Naive thymus-derived CD8-positive, alpha-beta T cell (primary cell): ENCODE measurements around the gene P2RX2. TPM values are rescaled to one million over a fixed set of nuclear protein-coding genes. Genes with fewer than 3 reads are reported as not detected.

Experiments used
- ATAC-seq, 2 donors: fragments of 150-1000 bp; cut with Tn5 transposase in 1 of 2; sonication (Bioruptor Pico), chemical (Tn5 transposase) in 1 of 2; 1 replicate in 1 of 2; 2 replicates in 1 of 2; pipeline ENCODE4 v1.10.0; 2021; ENCODE audit warnings: mild to moderate bottlenecking in 2 of 2, moderate library complexity in 2 of 2
- POLR2A ChIA-PET: fragments of 350-600 bp; sonication (Branson Sonifier 250); formaldehyde crosslinking; loops from one replicate; lab custom pipeline; 2021; ENCODE audit warnings: antibody characterized with exemption; lab: Charles Lee
- DNase-seq, 10 donors: peaks; one replicate each; pipeline versions ENCODE4 v3.0.0 to v3.0.0-alpha.2; 2020 to 2022
- H3K27ac Mint-ChIP-seq, 10 donors: one replicate each; pipeline ENCODE4 v1.8.0; 2020 to 2022; ENCODE audit warnings: mild to moderate bottlenecking in 10 of 10, mixed read lengths in 10 of 10, moderate library complexity in 4 of 10, inconsistent platforms in 1 of 10
- H3K27me3 Mint-ChIP-seq, 5 donors: one replicate each; pipeline ENCODE4 v1.8.0; 2021 to 2022; ENCODE audit warnings: mixed read lengths in 5 of 5
- H3K36me3 Mint-ChIP-seq, 3 donors: one replicate each; pipeline ENCODE4 v1.8.0; 2020 to 2022; ENCODE audit warnings: mixed read lengths in 3 of 3, mild to moderate bottlenecking in 2 of 3, inconsistent platforms in 1 of 3
- H3K4me1 Mint-ChIP-seq, 4 donors: one replicate each; pipeline ENCODE4 v1.8.0; 2021 to 2022; ENCODE audit warnings: mixed read lengths in 4 of 4
- H3K4me3 Mint-ChIP-seq, 10 donors: one replicate each; pipeline ENCODE4 v1.8.0; 2020 to 2022; ENCODE audit warnings: mild to moderate bottlenecking in 10 of 10, mixed read lengths in 10 of 10, moderate library complexity in 6 of 10, inconsistent platforms in 1 of 10
- H3K9me3 Mint-ChIP-seq, 9 donors: one replicate each; pipeline ENCODE4 v1.8.0; 2020 to 2022; ENCODE audit warnings: mixed read lengths in 9 of 9, mild to moderate bottlenecking in 3 of 9, inconsistent platforms in 1 of 9, moderate library complexity in 1 of 9
- microRNA-seq: library from miRNA; unstranded; fragments of <30 nt; microRNA quantifications from one replicate; pipeline ENCODE4 v1.2.0, GENCODE V29; 2022; ENCODE audit warnings: borderline microRNAs expressed
- polyA plus RNA-seq, 3 donors: library from polyadenylated mRNA; unstranded; fragments of 300-500 nt; fragmentation: Illumina TruSeq; gene quantifications; one replicate each; pipeline ENCODE4 v1.2.3, GENCODE V29; 2021
- total RNA-seq, 8 experiments: library from RNA in 2 of 8; stranded (reverse) in 2 of 8; gene quantifications; one replicate each; pipeline ENCODE4 v1.2.3 and lab custom pipeline; 2021 to 2026

P2RX2 gene
- total and polyA plus RNA-seq, 5 experiments from 2014 or later: not detected

DNA sequence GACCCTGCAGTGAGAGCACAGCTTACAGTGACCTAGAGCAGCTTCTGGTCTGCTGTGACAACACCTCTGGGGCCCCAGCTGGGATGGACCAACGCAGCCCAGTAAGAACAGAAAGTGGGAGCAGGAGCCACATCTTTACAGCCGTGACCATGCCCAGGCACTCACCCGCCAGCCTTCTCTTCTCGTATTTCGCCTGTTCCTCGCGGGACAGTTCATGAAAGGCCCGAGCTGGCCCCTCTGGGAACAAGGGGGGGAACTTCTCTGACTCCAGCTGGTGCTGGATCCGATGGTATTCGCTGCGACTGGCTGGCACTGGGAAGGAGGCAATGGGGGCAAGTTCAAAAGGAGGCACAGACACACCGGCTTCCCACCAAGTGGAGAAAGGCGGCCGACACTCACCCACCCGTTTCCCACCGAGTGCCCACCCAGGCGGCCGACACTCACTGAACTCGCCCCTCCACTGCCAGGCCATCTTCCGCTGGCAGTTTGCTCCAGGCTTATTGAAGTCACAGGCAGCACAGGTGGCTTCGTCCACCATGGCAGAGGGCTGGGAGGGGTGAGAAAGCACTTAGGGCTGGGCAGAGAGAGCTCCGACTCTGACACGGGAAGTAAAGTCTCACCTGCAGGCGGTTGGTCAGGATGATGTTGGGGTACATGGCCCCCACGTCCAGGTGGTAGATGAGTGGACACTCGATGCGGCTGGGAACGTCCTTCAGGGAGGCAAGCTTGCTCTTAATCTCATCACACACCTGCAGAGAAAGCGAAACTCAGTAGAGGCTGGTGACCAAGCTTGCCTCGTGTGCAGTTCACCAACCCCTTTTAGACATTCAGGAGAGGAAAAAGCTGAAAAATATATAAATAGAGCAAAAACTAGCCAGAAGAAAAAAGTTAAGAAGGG lies 49.9 kb downstream of the P2RX2 start:
- Mint-ChIP-seq H3K4me1 (peaks cover 0 to 4% (median under 1%) of the 10 kb centered on the region in 4 donors), H3K27me3 (no peaks in the 10 kb centered on the region), H3K9me3 (no peaks in the 10 kb centered on the region), H3K4me3 (no peak overlapping the region), H3K27ac (no peak overlapping the region), H3K36me3 (peaks cover 5 to 77% (median 31%) of the 10 kb centered on the region in 3 donors)
- DNase-seq (no peak), ATAC-seq (no peak)
- POLR2A ChIA-PET: no interaction called here

DNA sequence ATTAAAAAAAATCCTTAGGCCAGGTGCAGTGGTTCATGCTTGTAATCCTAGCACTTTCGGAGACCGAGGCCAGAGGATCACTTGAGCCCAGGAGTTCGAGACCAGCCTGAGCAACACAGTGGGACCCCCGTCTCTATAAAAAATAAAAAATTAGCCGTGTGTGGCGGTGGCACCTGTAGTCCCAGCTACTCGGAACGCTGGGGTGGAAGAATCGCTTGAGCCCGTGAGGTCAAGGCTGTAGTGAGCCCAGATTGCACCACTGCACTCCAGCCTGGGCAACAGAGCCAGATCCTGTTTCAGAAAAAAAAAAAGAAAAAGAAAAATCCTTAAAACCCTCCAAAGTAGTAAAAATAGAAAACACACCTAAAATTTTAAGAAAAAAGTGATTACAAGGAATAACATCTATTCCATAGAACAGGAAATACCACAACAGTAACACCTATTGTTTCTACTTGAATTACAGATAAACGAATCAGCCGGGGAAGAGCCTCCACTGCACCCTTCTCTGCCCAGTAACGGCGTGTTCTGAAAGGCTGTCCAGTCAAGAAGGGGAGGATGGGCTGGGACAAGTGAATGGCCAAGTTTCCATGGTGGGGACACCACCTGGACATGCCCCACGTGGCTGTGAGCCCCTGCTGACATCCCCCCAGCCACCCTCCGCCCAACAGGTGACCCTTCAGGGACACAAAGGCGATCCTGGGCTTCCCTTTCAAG lies 50.7 kb downstream of the P2RX2 start:
- Mint-ChIP-seq H3K36me3 (peaks cover 5 to 72% (median 31%) of the 10 kb centered on the region in 3 donors), H3K27ac (no peak overlapping the region), H3K27me3 (no peaks in the 10 kb centered on the region), H3K9me3 (no peaks in the 10 kb centered on the region), H3K4me1 (peaks cover 0 to 3% (median 0%) of the 10 kb centered on the region in 4 donors), H3K4me3 (no peak overlapping the region)
- POLR2A ChIA-PET: no interaction called here
- ATAC-seq (no peak), DNase-seq (no peak)

Small RNA genes within 50 kb of the gene (microRNA-seq; reads per million reads assigned to microRNA genes)
- gene MIR6763: 1.4 reads per million

Other genes starting within 250 kb of the P2RX2 start
- 100 to 1,000 TPM in 1 of 2 experiments, 10 to 100 TPM in 1; 97.5 to 101 TPM for gene FBRSL1, start 128.6 kb upstream of the P2RX2 start, total RNA-seq
- 1 to 10 TPM in 1 of 3 donors, under 1 TPM in 2; 0.38 to 1.0 (median 0.42) TPM for gene FBRSL1, start 128.6 kb upstream of the P2RX2 start, polyA plus RNA-seq
- gene LRCOL1, start 8.2 kb upstream of the P2RX2 start, total RNA-seq: not detected
- gene LRCOL1, start 8.2 kb upstream of the P2RX2 start, polyA plus RNA-seq: not detected
- 10 to 100 TPM; 53.3 to 56.1 TPM for gene POLE, start 68.6 kb downstream of the P2RX2 start, total RNA-seq
- gene POLE, start 68.6 kb downstream of the P2RX2 start, polyA plus RNA-seq: 1 to 10 TPM; 2.8 to 3.3 (median 2.8) TPM
- 1 to 10 TPM; 3.8 to 5.0 TPM for gene PXMP2, start 68.8 kb downstream of the P2RX2 start, total RNA-seq
- 10 to 100 TPM in 2 of 3 donors, 1 to 10 TPM in 1; 9.9 to 16.4 (median 12.0) TPM for gene PXMP2, start 68.8 kb downstream of the P2RX2 start, polyA plus RNA-seq
- gene PGAM5, start 92.1 kb downstream of the P2RX2 start, total RNA-seq: 10 to 100 TPM; 27.5 to 28.9 TPM
- 10 to 100 TPM; 20.9 to 30.9 (median 23.8) TPM for gene PGAM5, start 92.1 kb downstream of the P2RX2 start, polyA plus RNA-seq
- gene ANKLE2, start 143.1 kb downstream of the P2RX2 start, total RNA-seq: 100 to 1,000 TPM; 100 to 107 TPM
- 10 to 100 TPM; 17.8 to 32.1 (median 23.0) TPM for gene ANKLE2, start 143.1 kb downstream of the P2RX2 start, polyA plus RNA-seq
- 10 to 100 TPM; 77.9 to 82.1 TPM for gene GOLGA3, start 210.1 kb downstream of the P2RX2 start, total RNA-seq
- 10 to 100 TPM in 2 of 3 donors, 1 to 10 TPM in 1; 2.7 to 18.1 (median 12.2) TPM for gene GOLGA3, start 210.1 kb downstream of the P2RX2 start, polyA plus RNA-seq